GM13977 (cell line): ENCODE measurements around the gene SLCO4A1.
"Not testable (repeated sequence)": the region's sequence is repeated elsewhere in the genome, so short reads cannot be mapped to it uniquely, and the experiment has no call there.

Source experiments
- DNase-seq: peaks from one replicate; pipeline ENCODE4 v3.0.0; 2012; ENCODE audit warnings: low spot score
- CTCF ChIP-seq: IDR thresholded peaks from 2 replicates; pipeline ENCODE4 v1.5.1; 2012; ENCODE audit warnings: mild to moderate bottlenecking, control low read depth; ENCODE audit not compliant: insufficient read depth; ENCODE audit errors: extremely low read depth, missing control alignments
- in situ Hi-C: fragments of 300-500 bp; cut with MboI; formaldehyde crosslinking; loops from one replicate; pipeline ENCODE4 v1.12.0; 2022; ENCODE audit warnings: low sequenced_read_pairs, low pct_unique_long_range_greater_than_20kb, mixed read lengths, inconsistent platforms; ENCODE audit not compliant: unreplicated experiment

SLCO4A1 gene

GRCh38 chr20:62679978-62680589 lies 37.8 kb downstream of the SLCO4A1 start:
- in situ Hi-C loops, result no loop called here
- DNase-seq, result no peak
- TF ChIP-seq CTCF, result no peak

- no peak for DNase-seq
- in situ Hi-C loops, result no loop called here
- no peak for TF ChIP-seq CTCF
Measured at GRCh38 chr20:62682912-62683517, 40.7 kb downstream of the SLCO4A1 start.

- in situ Hi-C loops, DNase-seq: not testable (repeated sequence)
Measured at GRCh38 chr20:62683660-62684322, 41.5 kb downstream of the SLCO4A1 start.

- TF ChIP-seq CTCF, result no peak
- in situ Hi-C loops, result no loop called here
- no peak for DNase-seq
Measured at GRCh38 chr20:62684981-62685380, 42.7 kb downstream of the SLCO4A1 start.

- in situ Hi-C loops, result no loop called here
- no peak for TF ChIP-seq CTCF
- DNase-seq, result no peak
Measured at GRCh38 chr20:62685781-62686555, 43.7 kb downstream of the SLCO4A1 start.

- in situ Hi-C loops, result no loop called here
- DNase-seq, result no peak
- TF ChIP-seq CTCF, result no peak
Measured at GRCh38 chr20:62686869-62687830, 44.8 kb downstream of the SLCO4A1 start.
